ENCODE measurements around the gene FHL5.

DNA sequence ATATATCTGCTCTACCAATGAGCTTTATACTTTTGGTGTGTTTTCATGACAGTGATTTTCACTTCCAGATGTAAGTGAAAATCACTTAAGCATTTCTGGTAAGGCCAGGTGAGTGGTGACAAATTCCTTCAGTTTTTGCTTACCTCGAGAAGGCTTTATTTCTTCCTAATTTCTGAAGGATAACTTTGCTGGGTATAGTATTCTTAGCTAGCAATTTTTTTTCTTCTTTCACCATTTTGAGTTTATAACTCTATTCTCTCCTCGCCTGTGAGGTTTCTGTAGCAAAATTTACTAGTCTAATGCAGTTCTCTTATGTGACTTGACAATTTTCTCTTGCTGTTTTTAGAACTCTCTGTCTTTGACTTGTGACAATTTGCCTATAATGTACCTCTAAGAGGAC lies 7.1 kb downstream of the FHL5 start:
- TF ChIP-seq, protein P1, sequence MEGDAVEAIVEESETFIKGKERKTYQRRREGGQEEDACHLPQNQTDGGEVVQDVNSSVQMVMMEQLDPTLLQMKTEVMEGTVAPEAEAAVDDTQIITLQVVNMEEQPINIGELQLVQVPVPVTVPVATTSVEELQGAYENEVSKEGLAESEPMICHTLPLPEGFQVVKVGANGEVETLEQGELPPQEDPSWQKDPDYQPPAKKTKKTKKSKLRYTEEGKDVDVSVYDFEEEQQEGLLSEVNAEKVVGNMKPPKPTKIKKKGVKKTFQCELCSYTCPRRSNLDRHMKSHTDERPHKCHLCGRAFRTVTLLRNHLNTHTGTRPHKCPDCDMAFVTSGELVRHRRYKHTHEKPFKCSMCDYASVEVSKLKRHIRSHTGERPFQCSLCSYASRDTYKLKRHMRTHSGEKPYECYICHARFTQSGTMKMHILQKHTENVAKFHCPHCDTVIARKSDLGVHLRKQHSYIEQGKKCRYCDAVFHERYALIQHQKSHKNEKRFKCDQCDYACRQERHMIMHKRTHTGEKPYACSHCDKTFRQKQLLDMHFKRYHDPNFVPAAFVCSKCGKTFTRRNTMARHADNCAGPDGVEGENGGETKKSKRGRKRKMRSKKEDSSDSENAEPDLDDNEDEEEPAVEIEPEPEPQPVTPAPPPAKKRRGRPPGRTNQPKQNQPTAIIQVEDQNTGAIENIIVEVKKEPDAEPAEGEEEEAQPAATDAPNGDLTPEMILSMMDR (IDR thresholded peaks at IDR 0.05 in 4 of 5, conservative IDR thresholded peaks at IDR 0.05 in 1 of 5): no peak
- no peak for TF ChIP-seq POLR2A (IDR thresholded peaks at IDR 0.05)
